MM.1S (cell line): ENCODE results near the gene LETM1.

ENCODE experiments used
- DNase-seq: peaks from one replicate; pipeline ENCODE4 v3.0.0-alpha.2; 2015
- H2AFZ ChIP-seq: fragments of 300-600 bp; sonication (generic); 2 replicates; pipeline ENCODE4 v1.6.0; 2016; ENCODE audit warnings: antibody characterized with exemption, low read length
- H3F3A ChIP-seq: fragments of 300-600 bp; sonication (generic); 2 replicates; pipeline ENCODE4 v1.6.1; 2016; ENCODE audit warnings: mild to moderate bottlenecking, antibody characterized with exemption, low read length, moderate library complexity, mixed read lengths; ENCODE audit not compliant: insufficient read depth
- H3K27ac ChIP-seq: fragments of 300-600 bp; sonication (generic); 2 replicates; pipeline ENCODE4 v1.5.1; 2016; ENCODE audit warnings: mild to moderate bottlenecking, low read length
- H3K27me3 ChIP-seq: fragments of 300-600 bp; sonication (generic); replicated peaks from 2 replicates; pipeline ENCODE4 v1.6.0; 2016; ENCODE audit warnings: low read length; ENCODE audit not compliant: insufficient read depth
- H3K36me3 ChIP-seq: fragments of 300-600 bp; sonication (generic); replicated peaks from 2 replicates; pipeline ENCODE4 v1.6.1; 2016; ENCODE audit warnings: mild to moderate bottlenecking, low read length, mixed read lengths; ENCODE audit not compliant: insufficient read depth
- H3K4me1 ChIP-seq: fragments of 300-600 bp; sonication (generic); 2 replicates; pipeline ENCODE4 v1.6.1; 2016; ENCODE audit warnings: low read length, mixed read lengths
- H3K4me2 ChIP-seq: fragments of 300-600 bp; sonication (generic); 2 replicates; pipeline ENCODE4 v1.6.0; 2016; ENCODE audit warnings: low read depth, low read length
- H3K4me3 ChIP-seq: fragments of 300-600 bp; sonication (generic); 2 replicates; pipeline ENCODE4 v1.5.1; 2016; ENCODE audit warnings: low read length, mixed read lengths
- H3K79me2 ChIP-seq: fragments of 300-600 bp; sonication (generic); 2 replicates; pipeline ENCODE4 v1.6.1; 2016; ENCODE audit warnings: mixed run types, low read length, mixed read lengths
- H3K9ac ChIP-seq: fragments of 300-600 bp; sonication (generic); 2 replicates; pipeline ENCODE4 v1.6.1; 2016; ENCODE audit warnings: low read length, mixed read lengths
- H3K9me2 ChIP-seq: fragments of 300-600 bp; sonication (generic); replicated peaks from 2 replicates; pipeline ENCODE4 v1.6.1; 2016; ENCODE audit warnings: mild to moderate bottlenecking, low read length, mixed read lengths; ENCODE audit not compliant: insufficient read depth
- H3K9me3 ChIP-seq: fragments of 300-600 bp; sonication (generic); replicated peaks from 2 replicates; pipeline ENCODE4 v1.6.1; 2016; ENCODE audit warnings: mild to moderate bottlenecking, low read length, mixed read lengths; ENCODE audit not compliant: insufficient read depth
- H4K20me1 ChIP-seq: fragments of 300-600 bp; sonication (generic); 2 replicates; pipeline ENCODE4 v1.6.1; 2016; ENCODE audit warnings: mild to moderate bottlenecking, low read length, moderate library complexity, mixed read lengths; ENCODE audit not compliant: insufficient read depth
- EZH2 ChIP-seq: fragments of 300-600 bp; sonication (generic); optimal IDR thresholded peaks from 2 replicates; pipeline ENCODE3; 2017; ENCODE audit warnings: low read depth, mild to moderate bottlenecking, antibody characterized with exemption, low read length, mixed read lengths
- EZH2phosphoT487 ChIP-seq: fragments of 300-600 bp; sonication (generic); IDR thresholded peaks from 2 replicates; pipeline ENCODE4 v1.6.1; 2018; ENCODE audit warnings: antibody characterized with exemption, low read length
- TF ChIP-seq, protein P1 (sequence below): fragments of 300-600 bp; sonication (generic); IDR thresholded peaks from 2 replicates; pipeline ENCODE4 v1.5.1; 2016; ENCODE audit warnings: antibody characterized with exemption, low read length, mixed read lengths

Gene LETM1

DNA sequence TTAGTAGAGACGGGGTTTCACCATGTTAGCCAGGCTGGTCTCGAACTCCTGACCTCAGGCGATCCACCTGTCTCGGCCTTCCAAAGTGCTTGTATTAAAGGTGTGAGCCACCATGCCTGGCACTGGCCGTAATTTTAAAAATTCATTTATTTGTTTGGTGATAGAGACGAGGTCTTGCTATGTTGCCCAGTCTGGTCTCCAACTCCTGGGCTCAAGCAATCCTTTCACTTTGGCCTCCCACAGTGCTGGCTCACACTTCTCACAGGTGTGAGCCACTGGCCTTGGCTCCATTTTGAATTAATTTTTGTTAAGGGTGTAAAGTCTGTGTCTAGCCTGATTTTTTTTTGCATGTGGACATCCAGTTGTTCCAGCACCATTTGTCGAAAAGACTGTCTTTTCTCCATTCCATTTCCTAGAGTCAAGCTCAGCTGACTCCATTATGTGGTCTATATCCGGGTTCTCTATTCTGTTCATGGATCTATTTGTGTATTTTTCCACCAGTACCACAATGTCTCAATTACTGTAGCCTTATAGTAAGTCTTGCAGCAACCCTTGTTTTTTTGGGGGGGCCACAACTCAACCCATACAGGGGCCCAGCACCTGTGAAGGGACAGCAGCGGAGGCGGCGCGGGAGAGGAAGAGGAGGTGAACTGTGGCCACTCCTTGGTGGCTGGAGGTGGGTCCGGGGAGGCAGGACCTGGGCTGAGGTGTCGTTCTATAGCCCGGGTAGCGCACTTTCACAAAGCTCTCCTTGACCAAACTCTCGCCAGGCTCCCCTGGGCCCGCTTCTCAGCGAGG lies 13.8 kb upstream of the LETM1 start:
- H3K4me2 ChIP-seq = peak overlapping the region; percentile 90
- DNase-seq = peak; percentile 73
- peaks cover 13% of the 10 kb centered on the region for H3K4me1 ChIP-seq
- TF ChIP-seq, protein P1, sequence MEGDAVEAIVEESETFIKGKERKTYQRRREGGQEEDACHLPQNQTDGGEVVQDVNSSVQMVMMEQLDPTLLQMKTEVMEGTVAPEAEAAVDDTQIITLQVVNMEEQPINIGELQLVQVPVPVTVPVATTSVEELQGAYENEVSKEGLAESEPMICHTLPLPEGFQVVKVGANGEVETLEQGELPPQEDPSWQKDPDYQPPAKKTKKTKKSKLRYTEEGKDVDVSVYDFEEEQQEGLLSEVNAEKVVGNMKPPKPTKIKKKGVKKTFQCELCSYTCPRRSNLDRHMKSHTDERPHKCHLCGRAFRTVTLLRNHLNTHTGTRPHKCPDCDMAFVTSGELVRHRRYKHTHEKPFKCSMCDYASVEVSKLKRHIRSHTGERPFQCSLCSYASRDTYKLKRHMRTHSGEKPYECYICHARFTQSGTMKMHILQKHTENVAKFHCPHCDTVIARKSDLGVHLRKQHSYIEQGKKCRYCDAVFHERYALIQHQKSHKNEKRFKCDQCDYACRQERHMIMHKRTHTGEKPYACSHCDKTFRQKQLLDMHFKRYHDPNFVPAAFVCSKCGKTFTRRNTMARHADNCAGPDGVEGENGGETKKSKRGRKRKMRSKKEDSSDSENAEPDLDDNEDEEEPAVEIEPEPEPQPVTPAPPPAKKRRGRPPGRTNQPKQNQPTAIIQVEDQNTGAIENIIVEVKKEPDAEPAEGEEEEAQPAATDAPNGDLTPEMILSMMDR = no peak
- TF ChIP-seq EZH2 (no peak), EZH2phosphoT487 (no peak)
- H3K9me2 ChIP-seq = no peaks in the 10 kb centered on the region
- peak overlapping the region; percentile 81 for H2AFZ ChIP-seq
- no peaks in the 10 kb centered on the region for H3K27me3 ChIP-seq
- no peaks in the 10 kb centered on the region for H3K36me3 ChIP-seq
- peak overlapping the region; percentile 99 for H3K9ac ChIP-seq
- peaks cover 22% of the 10 kb centered on the region for H3F3A ChIP-seq
- peaks cover 15% of the 10 kb centered on the region for H4K20me1 ChIP-seq
- H3K4me3 ChIP-seq = peak overlapping the region; percentile 83
- H3K9me3 ChIP-seq = no peaks in the 10 kb centered on the region
- peak overlapping the region; percentile 99 for H3K27ac ChIP-seq
- H3K79me2 ChIP-seq = peaks cover 32% of the 10 kb centered on the region

DNA sequence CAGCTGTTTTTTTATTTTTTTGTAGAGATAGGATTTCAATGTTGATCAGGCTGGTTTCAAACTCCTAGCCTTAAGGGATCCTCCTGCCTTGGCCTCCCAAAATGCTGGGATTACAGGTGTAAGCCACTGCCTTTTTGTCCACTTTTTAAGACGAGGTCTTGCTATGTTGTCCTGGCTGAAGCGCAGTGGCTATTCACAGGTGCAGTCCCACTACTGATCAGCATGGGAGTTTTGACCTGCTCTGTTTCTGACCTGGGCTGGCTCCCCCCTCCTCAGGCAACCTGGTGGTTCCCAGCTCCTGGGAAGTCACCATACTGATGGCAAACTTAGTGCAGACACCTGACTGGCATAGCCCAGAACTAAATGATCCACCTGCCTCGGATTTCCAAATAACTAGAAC lies 13.0 kb upstream of the LETM1 start:
- Histone ChIP-seq H3K4me1 (peaks cover 13% of the 10 kb centered on the region), H4K20me1 (peaks cover 7% of the 10 kb centered on the region; the same call in 1 of the 2 replicates), H3K4me2 (peak overlapping the region; percentile 90; the same call in 1 of the 2 replicates), H3K9me3 (no peaks in the 10 kb centered on the region), H3K79me2 (peaks cover 23% of the 10 kb centered on the region), H3K4me3 (no peak overlapping the region), H2AFZ (no peak overlapping the region), H3K36me3 (no peaks in the 10 kb centered on the region), H3K27ac (no peak overlapping the region), H3K9me2 (no peaks in the 10 kb centered on the region), H3F3A (peaks cover 22% of the 10 kb centered on the region), H3K9ac (no peak overlapping the region), H3K27me3 (no peaks in the 10 kb centered on the region)
- no peak for DNase-seq
- TF ChIP-seq, protein P1 = no peak
- TF ChIP-seq EZH2phosphoT487 (no peak), EZH2 (no peak)

DNA sequence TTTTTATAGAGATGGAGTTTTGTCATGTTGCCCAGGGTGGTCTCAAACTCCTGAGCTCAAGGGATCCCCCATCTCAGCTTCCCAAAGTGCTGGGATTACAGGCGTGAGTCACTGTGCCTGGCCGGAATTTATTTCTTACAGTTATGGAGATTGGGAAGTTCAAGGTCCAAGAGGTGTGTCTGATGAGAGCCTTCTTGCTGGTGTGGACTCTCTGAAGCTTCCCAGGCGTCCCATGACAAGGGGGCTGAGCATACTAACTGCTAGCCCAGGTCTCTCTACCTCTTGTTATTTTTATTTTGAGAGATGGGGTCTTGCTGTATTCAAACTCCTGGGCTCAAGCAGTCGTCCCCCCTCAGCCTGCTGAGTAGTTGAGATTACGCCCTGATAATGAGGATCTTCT lies 12.3 kb upstream of the LETM1 start:
- Histone ChIP-seq H2AFZ (no peak overlapping the region), H3K9me2 (no peaks in the 10 kb centered on the region), H4K20me1 (0 out of 2 replicates have a peak, but pooled peaks cover under 1% of the 10 kb centered on the region), H3K9ac (no peak overlapping the region), H3K27me3 (no peaks in the 10 kb centered on the region), H3K4me1 (peaks cover 8% of the 10 kb centered on the region), H3K4me2 (no peak overlapping the region), H3K4me3 (no peak overlapping the region), H3K79me2 (peaks cover 17% of the 10 kb centered on the region), H3F3A (peaks cover 22% of the 10 kb centered on the region), H3K9me3 (no peaks in the 10 kb centered on the region), H3K36me3 (no peaks in the 10 kb centered on the region), H3K27ac (no peak overlapping the region)
- no peak for DNase-seq
- TF ChIP-seq, protein P1 = no peak
- TF ChIP-seq EZH2 = no peak
- no peak for TF ChIP-seq EZH2phosphoT487
